ENCODE measurements around the gene DTNB. TPM values are rescaled to one million over a fixed set of nuclear protein-coding genes. Genes with fewer than 3 reads are reported as not detected.

Gene DTNB
- total RNA-seq (2014; rRNA removed; shearing (Covaris generic)): 13.5 and 15.1 TPM in 2 replicates

DNA sequence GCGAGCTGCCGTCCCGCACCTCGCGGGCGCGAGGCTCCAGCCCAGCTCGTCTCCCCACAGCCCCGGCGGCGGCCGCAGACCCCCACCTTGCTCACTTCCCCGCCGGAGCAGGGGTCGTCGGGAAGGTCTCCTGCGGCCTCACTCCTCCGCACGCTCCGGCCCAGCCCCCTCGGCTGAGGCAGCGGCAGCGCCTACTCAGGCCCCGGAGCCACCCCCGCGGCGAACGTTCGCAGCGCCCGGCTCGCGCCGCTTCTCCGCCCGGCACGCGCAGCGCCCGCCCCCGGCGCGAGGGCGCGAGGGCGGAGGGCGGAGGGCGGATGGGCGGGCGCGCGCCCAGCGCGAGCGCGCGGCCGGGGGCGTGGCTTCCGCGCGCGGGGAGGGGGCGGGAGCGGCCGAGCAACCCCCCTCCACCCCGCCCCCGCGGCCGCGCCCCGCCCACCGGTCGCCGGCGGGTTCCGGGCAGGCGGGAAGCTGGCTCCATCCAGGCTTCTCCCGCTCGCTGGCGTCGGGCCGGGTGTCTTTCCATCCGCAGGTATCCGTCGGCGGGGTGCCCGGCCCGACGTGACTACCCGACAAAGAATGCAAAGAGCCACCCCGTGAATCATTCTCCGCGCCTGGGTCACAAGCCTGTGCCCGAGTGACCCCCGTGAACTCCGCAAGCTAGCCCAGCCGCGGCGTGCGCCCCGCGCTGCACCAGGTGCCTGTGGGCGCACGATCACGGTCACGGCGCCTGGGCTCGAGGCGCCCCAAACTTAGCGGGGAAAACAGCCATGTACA lies at the start of gene DTNB:
TSS of gene DTNB (minus strand) at position 278 of the 777 bp plus-strand sequence. CDS start 20,917 bp downstream, outside the sequence.

DNA sequence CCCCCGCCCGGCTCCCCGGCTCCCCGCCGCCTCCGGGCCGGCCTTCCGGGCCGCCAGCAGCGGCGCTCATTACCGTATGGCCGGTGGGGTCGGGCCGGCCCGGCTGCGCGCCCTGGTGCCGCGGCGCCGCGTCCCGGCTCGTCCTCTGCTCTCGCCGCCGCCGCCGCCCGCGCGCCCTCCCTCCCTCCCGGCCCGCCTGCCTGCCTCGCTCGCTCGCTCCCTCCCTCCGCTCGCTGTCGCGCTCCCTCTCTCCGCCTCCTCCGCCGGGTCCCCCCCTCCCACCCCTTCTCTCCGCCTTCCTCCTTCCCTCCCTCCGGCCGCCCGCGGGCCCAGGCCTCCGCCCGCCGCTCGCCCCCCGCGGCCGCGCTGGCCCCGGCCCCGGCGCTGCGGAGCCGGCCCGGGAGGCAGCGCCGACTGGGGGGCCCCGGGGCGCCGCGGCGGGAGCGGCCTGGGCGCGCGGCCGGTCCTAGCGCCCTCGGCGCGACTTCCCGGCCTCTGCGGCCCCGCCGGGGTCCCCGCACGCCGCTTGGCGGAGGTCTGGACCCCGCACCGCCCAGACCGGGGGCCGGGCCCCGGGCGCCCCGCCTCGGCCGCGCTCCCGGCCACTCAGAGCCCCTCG lies 331.5 kb downstream of the DTNB start, which contains the start of gene DNMT3A:
TSS of gene DNMT3A (minus strand) at position 173 of the 619 bp plus-strand sequence. CDS start 27,941 bp downstream, outside the sequence.

Small RNA genes lying within 50 kb of the gene (small RNA-seq; reads per million reads assigned to genes)
- gene MIR1301 (0.13 reads per million), gene RF00019 (not detected)

Other genes with a start within 250 kb of the DTNB start
- 13.3 and 17.0 TPM in 2 replicates for gene ASXL2, start 204.9 kb upstream of the DTNB start, total RNA-seq (2014; rRNA removed; shearing (Covaris generic))